IMR-90 (cell line): ENCODE measurements around the gene ANKEF1.

ENCODE experiments used
- CEBPB ChIP-seq: IDR thresholded peaks from 2 replicates; pipeline ENCODE4 v1.6.1; 2012; ENCODE audit warnings: low read depth, low read length, improper control_type of control experiment
- POLR2A ChIP-seq: IDR thresholded peaks from 2 replicates; pipeline ENCODE4 v1.6.1; 2012; ENCODE audit warnings: mild to moderate bottlenecking, low read depth, low read length
- SMC3 ChIP-seq: fragments of 150-350 bp; IDR thresholded peaks from 2 replicates; pipeline ENCODE4 v1.6.1; 2016; ENCODE audit warnings: low read depth, mild to moderate bottlenecking, antibody characterized with exemption, low read length, moderate library complexity
- TF ChIP-seq, protein P1 (sequence below): conservative IDR thresholded peaks from 2 replicates; pipeline ENCODE4 v1.5.1; 2012; ENCODE audit warnings: mild to moderate bottlenecking, low read depth, low read length, improper control_type of control experiment
- TF ChIP-seq, protein P2 (sequence below): fragments of 150-350 bp; IDR thresholded peaks from 2 replicates; pipeline ENCODE4 v1.6.1; 2017; ENCODE audit warnings: mild to moderate bottlenecking, antibody characterized with exemption, low read length, low read depth

- TF ChIP-seq, protein P1, sequence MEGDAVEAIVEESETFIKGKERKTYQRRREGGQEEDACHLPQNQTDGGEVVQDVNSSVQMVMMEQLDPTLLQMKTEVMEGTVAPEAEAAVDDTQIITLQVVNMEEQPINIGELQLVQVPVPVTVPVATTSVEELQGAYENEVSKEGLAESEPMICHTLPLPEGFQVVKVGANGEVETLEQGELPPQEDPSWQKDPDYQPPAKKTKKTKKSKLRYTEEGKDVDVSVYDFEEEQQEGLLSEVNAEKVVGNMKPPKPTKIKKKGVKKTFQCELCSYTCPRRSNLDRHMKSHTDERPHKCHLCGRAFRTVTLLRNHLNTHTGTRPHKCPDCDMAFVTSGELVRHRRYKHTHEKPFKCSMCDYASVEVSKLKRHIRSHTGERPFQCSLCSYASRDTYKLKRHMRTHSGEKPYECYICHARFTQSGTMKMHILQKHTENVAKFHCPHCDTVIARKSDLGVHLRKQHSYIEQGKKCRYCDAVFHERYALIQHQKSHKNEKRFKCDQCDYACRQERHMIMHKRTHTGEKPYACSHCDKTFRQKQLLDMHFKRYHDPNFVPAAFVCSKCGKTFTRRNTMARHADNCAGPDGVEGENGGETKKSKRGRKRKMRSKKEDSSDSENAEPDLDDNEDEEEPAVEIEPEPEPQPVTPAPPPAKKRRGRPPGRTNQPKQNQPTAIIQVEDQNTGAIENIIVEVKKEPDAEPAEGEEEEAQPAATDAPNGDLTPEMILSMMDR, result no peak
- TF ChIP-seq POLR2A (no peak), CEBPB (no peak), SMC3 (no peak)
- TF ChIP-seq, protein P2, sequence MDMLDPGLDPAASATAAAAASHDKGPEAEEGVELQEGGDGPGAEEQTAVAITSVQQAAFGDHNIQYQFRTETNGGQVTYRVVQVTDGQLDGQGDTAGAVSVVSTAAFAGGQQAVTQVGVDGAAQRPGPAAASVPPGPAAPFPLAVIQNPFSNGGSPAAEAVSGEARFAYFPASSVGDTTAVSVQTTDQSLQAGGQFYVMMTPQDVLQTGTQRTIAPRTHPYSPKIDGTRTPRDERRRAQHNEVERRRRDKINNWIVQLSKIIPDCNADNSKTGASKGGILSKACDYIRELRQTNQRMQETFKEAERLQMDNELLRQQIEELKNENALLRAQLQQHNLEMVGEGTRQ, result no peak
Measured at GRCh38 chr20:10007747-10008146, 27.0 kb upstream of the ANKEF1 start.
